ENCODE results near the gene PAPOLA.

DNA sequence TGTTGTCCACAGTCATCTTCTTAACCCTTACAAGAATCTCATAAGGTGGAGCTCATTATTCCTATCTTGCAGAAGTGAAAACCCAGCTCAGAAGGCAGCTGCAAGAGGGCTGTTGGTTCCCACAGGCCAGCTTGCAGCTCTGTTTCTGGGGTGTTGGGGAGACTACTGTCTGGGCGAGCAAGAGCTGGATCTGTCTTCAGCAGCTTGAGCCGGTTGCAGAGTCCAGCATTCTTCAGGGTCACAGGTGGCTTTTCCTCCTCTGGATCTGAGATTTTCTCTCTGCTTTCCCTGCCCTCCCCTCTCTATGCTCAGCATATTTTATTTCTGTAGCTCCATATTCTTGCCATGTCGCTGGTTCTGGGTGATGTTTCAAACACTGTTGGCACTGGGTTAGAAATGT, 87.4 kb downstream of the PAPOLA start:
- TF ChIP-seq KLF1 (tag by site-specific recombination; IDR thresholded peaks at IDR 0.05) (no peak), ZBTB1 (tag by site-specific recombination; IDR thresholded peaks at IDR 0.05) (no peak), ZNF548 (tag by site-specific recombination; IDR thresholded peaks at IDR 0.05) (no peak), YY1 (tag by site-specific recombination; IDR thresholded peaks at IDR 0.05) (no peak)
- TF ChIP-seq, protein P1, sequence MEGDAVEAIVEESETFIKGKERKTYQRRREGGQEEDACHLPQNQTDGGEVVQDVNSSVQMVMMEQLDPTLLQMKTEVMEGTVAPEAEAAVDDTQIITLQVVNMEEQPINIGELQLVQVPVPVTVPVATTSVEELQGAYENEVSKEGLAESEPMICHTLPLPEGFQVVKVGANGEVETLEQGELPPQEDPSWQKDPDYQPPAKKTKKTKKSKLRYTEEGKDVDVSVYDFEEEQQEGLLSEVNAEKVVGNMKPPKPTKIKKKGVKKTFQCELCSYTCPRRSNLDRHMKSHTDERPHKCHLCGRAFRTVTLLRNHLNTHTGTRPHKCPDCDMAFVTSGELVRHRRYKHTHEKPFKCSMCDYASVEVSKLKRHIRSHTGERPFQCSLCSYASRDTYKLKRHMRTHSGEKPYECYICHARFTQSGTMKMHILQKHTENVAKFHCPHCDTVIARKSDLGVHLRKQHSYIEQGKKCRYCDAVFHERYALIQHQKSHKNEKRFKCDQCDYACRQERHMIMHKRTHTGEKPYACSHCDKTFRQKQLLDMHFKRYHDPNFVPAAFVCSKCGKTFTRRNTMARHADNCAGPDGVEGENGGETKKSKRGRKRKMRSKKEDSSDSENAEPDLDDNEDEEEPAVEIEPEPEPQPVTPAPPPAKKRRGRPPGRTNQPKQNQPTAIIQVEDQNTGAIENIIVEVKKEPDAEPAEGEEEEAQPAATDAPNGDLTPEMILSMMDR (tag by site-specific recombination; IDR thresholded peaks at IDR 0.05) = no peak
- TF ChIP-seq, protein P2, sequence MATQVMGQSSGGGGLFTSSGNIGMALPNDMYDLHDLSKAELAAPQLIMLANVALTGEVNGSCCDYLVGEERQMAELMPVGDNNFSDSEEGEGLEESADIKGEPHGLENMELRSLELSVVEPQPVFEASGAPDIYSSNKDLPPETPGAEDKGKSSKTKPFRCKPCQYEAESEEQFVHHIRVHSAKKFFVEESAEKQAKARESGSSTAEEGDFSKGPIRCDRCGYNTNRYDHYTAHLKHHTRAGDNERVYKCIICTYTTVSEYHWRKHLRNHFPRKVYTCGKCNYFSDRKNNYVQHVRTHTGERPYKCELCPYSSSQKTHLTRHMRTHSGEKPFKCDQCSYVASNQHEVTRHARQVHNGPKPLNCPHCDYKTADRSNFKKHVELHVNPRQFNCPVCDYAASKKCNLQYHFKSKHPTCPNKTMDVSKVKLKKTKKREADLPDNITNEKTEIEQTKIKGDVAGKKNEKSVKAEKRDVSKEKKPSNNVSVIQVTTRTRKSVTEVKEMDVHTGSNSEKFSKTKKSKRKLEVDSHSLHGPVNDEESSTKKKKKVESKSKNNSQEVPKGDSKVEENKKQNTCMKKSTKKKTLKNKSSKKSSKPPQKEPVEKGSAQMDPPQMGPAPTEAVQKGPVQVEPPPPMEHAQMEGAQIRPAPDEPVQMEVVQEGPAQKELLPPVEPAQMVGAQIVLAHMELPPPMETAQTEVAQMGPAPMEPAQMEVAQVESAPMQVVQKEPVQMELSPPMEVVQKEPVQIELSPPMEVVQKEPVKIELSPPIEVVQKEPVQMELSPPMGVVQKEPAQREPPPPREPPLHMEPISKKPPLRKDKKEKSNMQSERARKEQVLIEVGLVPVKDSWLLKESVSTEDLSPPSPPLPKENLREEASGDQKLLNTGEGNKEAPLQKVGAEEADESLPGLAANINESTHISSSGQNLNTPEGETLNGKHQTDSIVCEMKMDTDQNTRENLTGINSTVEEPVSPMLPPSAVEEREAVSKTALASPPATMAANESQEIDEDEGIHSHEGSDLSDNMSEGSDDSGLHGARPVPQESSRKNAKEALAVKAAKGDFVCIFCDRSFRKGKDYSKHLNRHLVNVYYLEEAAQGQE (tag by site-specific recombination; IDR thresholded peaks at IDR 0.05) = no peak

Measured in HEK293 (cell line).